HEK293 (cell line): Measurements from ENCODE around the gene RHOF.

Experiments used
- CTCF ChIA-PET: fragments of 350-600 bp; formaldehyde crosslinking; extraction: SDS; loops from one replicate; lab custom pipeline; 2021; ENCODE audit warnings: antibody characterized with exemption; lab: Yijun Ruan, JAX
- POLR2A ChIA-PET: fragments of 300-600 bp; formaldehyde crosslinking; extraction: SDS; loops from one replicate; lab custom pipeline; 2020; ENCODE audit warnings: antibody characterized with exemption, inconsistent platforms; lab: Yijun Ruan, JAX
- H3K27ac ChIP-seq: fragments of 200-500 bp; sonication (Bioruptor generic); 2 replicates; pipeline ENCODE4 v1.5.1; 2014; ENCODE audit warnings: low read depth, low read length, control low read depth, inconsistent platforms; ENCODE audit errors: extremely low read depth
- H3K36me3 ChIP-seq, 2 experiments: fragments of 200-500 bp in 1 of 2; sonication (Bioruptor generic) in 1 of 2; 1 replicate in 1 of 2; 2 replicates in 1 of 2; pipeline ENCODE4 v1.5.1; 2014 to 2017; ENCODE audit warnings: inconsistent platforms in 2 of 2, low read length in 2 of 2; ENCODE audit not compliant: control insufficient read depth in 2 of 2, insufficient read depth in 1 of 2
- H3K4me1 ChIP-seq: fragments of 200-500 bp; sonication (Bioruptor generic); 2 replicates; pipeline ENCODE4 v1.5.1; 2014; ENCODE audit warnings: mild to moderate bottlenecking, low read length, inconsistent platforms; ENCODE audit not compliant: control insufficient read depth, insufficient read depth
- H3K4me3 ChIP-seq: 2 replicates; pipeline ENCODE4 v1.5.1; 2011; ENCODE audit warnings: low read depth, mild to moderate bottlenecking, control low read depth, low read length, moderate library complexity
- H3K9me3 ChIP-seq: fragments of 200-500 bp; sonication (Bioruptor generic); 2 replicates; pipeline ENCODE4 v1.5.1; 2014; ENCODE audit warnings: low read depth, low read length, inconsistent platforms; ENCODE audit not compliant: control insufficient read depth, insufficient read depth
- AEBP2 ChIP-seq: fragments of 450-650 bp; formaldehyde crosslinking; IDR thresholded peaks from 2 replicates; pipeline ENCODE4 v1.5.1; 2016; ENCODE audit warnings: missing biosample characterization, missing genetic modification characterization, borderline replicate concordance
- BCL11B ChIP-seq: fragments of 450-650 bp; formaldehyde crosslinking; IDR thresholded peaks from 2 replicates; pipeline ENCODE4 v1.5.1; 2016; ENCODE audit warnings: low read depth, missing biosample characterization, missing genetic modification characterization
- HIC1 ChIP-seq: fragments of 450-650 bp; formaldehyde crosslinking; IDR thresholded peaks from 2 replicates; pipeline ENCODE4 v1.5.1; 2016; ENCODE audit warnings: missing biosample characterization, missing genetic modification characterization
- HOXC10 ChIP-seq: sonication (generic); formaldehyde crosslinking; IDR thresholded peaks from 2 replicates; pipeline ENCODE4 v1.8.1; 2023; ENCODE audit warnings: mild to moderate bottlenecking, missing genetic modification reagents
- KLF8 ChIP-seq: fragments of 450-650 bp; formaldehyde crosslinking; IDR thresholded peaks from 2 replicates; pipeline ENCODE4 v1.5.1; 2016; ENCODE audit warnings: missing biosample characterization, missing genetic modification characterization
- PRDM10 ChIP-seq: fragments of 450-650 bp; formaldehyde crosslinking; IDR thresholded peaks from 2 replicates; pipeline ENCODE4 v1.5.1; 2016; ENCODE audit warnings: missing biosample characterization, missing genetic modification characterization
- TCF7L2 ChIP-seq: IDR thresholded peaks from 2 replicates; pipeline ENCODE4 v1.6.1; 2011; ENCODE audit warnings: low read depth, mild to moderate bottlenecking, inconsistent platforms, low read length, moderate library complexity, borderline replicate concordance
- TSHZ1 ChIP-seq: fragments of 450-650 bp; formaldehyde crosslinking; IDR thresholded peaks from 2 replicates; pipeline ENCODE4 v1.5.1; 2016; ENCODE audit warnings: missing biosample characterization, missing genetic modification characterization, borderline replicate concordance
- YY1 ChIP-seq: fragments of 450-650 bp; formaldehyde crosslinking; IDR thresholded peaks from 2 replicates; pipeline ENCODE4 v1.5.1; 2018; ENCODE audit warnings: missing biosample characterization, missing genetic modification characterization
- ZBTB26 ChIP-seq: fragments of 450-650 bp; formaldehyde crosslinking; optimal IDR thresholded peaks from 2 replicates; pipeline ENCODE3; 2016; ENCODE audit warnings: missing biosample characterization, mild to moderate bottlenecking, missing genetic modification characterization
- ZEB2 ChIP-seq: fragments of 450-650 bp; formaldehyde crosslinking; IDR thresholded peaks from 2 replicates; pipeline ENCODE4 v1.5.1; 2016; ENCODE audit warnings: missing biosample characterization, missing genetic modification characterization
- ZFP37 ChIP-seq: fragments of 450-650 bp; formaldehyde crosslinking; IDR thresholded peaks from 2 replicates; pipeline ENCODE4 v1.5.1; 2016; ENCODE audit warnings: missing biosample characterization, missing genetic modification characterization
- ZNF19 ChIP-seq: fragments of 450-650 bp; formaldehyde crosslinking; IDR thresholded peaks from 2 replicates; pipeline ENCODE4; 2016; ENCODE audit warnings: missing biosample characterization, missing genetic modification characterization, low read depth
- ZNF37A ChIP-seq: fragments of 450-650 bp; IDR thresholded peaks from 2 replicates; pipeline ENCODE4 v1.5.1; 2018; ENCODE audit warnings: missing biosample characterization, missing genetic modification characterization
- ZNF501 ChIP-seq: fragments of 450-650 bp; formaldehyde crosslinking; IDR thresholded peaks from 2 replicates; pipeline ENCODE4 v1.5.1; 2016; ENCODE audit warnings: missing biosample characterization, missing genetic modification characterization
- ZSCAN16 ChIP-seq: fragments of 450-650 bp; formaldehyde crosslinking; IDR thresholded peaks from 2 replicates; pipeline ENCODE4 v1.5.1; 2016; ENCODE audit warnings: missing biosample characterization, missing genetic modification characterization
- ZSCAN18 ChIP-seq: fragments of 450-650 bp; formaldehyde crosslinking; IDR thresholded peaks from 2 replicates; pipeline ENCODE4 v1.5.1; 2016; ENCODE audit warnings: missing biosample characterization, missing genetic modification characterization

Gene RHOF

GRCh38 chr12:121805171-121806008, 11.9 kb upstream of the RHOF start (continued):
- TF ChIP-seq TSHZ1 (tag by site-specific recombination) (no peak), ZSCAN18 (tag by site-specific recombination) (no peak), ZSCAN16 (no peak), AEBP2 (tag by site-specific recombination) (no peak), ZNF501 (no peak)

- Histone ChIP-seq H3K4me3 (peak overlapping the region; percentile 71), H3K27ac (peak overlapping the region; percentile 100), H3K4me1 (peaks cover 10% of the 10 kb centered on the region), H3K9me3 (no peaks in the 10 kb centered on the region), H3K36me3 (peaks cover 4 to 31% of the 10 kb centered on the region in 2 experiments; a peak in 2 of 3 replicates)
- CTCF ChIA-PET, result interaction anchor here (15.1 kb wide), 1 partner anchor 10 kb away, joined by 393 read pairs; the partner anchor contains the start of gene RHOF
- POLR2A ChIA-PET, result interaction anchor here (0.5 to 2.1 kb wide), 4 partner anchors 8 to 84 kb away, joined by 4 to 18 read pairs (median 6); partner anchors contain the start of genes PSMD9 and RHOF
- peak; percentile 55; the same call in 1 of the 2 replicates for TF ChIP-seq BCL11B (tag by site-specific recombination)
- peak; percentile 47; the same call in 1 of the 2 replicates for TF ChIP-seq HIC1 (tag by site-specific recombination)
- 0 out of 2 replicates have a peak, but pooled peaks have one; percentile 39 for TF ChIP-seq ZEB2 (tag by site-specific recombination)
- TF ChIP-seq ZFP37, result peak; percentile 30; the same call in 1 of the 2 replicates
- TF ChIP-seq YY1 (tag by site-specific recombination), result peak; percentile 23; the same call in 1 of the 2 replicates
- no peak for TF ChIP-seq TCF7L2
- no peak for TF ChIP-seq HOXC10 (CRISPR knock-in tag)
- TF ChIP-seq KLF8 (tag by site-specific recombination), result peak; percentile 34; the same call in 1 of the 2 replicates
- peak; percentile 74 for TF ChIP-seq PRDM10
- no peak for TF ChIP-seq ZNF37A (tag by site-specific recombination)
- TF ChIP-seq AEBP2 (tag by site-specific recombination), result no peak
- TF ChIP-seq ZNF19 (tag by site-specific recombination), result no peak
- TF ChIP-seq ZBTB26, result peak; percentile 79
Observed at GRCh38 chr12:121804417-121805111, 11.1 kb upstream of the RHOF start.
